ENCODE data around the gene RHBG.

DNA sequence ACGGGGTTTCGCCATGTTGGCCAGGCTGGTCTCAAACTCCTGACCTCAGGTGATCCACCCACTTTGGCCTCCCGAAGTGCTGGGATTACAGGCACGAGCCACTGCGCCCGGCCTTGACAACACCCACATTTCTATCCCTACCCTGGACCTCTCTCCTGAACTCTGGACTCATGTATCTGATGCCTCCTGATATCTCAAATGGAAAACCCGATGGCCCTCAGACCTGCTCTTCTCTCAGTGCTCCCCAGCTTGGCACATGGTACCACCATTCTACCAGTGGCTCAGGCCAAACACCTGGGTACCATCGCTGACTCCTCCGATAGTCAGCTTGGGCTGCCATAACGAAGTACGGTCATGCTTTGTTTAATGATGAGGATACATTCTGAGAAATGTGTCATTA, 8.5 kb upstream of the RHBG start:
- TF ChIP-seq, protein P1, sequence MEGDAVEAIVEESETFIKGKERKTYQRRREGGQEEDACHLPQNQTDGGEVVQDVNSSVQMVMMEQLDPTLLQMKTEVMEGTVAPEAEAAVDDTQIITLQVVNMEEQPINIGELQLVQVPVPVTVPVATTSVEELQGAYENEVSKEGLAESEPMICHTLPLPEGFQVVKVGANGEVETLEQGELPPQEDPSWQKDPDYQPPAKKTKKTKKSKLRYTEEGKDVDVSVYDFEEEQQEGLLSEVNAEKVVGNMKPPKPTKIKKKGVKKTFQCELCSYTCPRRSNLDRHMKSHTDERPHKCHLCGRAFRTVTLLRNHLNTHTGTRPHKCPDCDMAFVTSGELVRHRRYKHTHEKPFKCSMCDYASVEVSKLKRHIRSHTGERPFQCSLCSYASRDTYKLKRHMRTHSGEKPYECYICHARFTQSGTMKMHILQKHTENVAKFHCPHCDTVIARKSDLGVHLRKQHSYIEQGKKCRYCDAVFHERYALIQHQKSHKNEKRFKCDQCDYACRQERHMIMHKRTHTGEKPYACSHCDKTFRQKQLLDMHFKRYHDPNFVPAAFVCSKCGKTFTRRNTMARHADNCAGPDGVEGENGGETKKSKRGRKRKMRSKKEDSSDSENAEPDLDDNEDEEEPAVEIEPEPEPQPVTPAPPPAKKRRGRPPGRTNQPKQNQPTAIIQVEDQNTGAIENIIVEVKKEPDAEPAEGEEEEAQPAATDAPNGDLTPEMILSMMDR (IDR thresholded peaks at IDR 0.05): no peak
- no peak for TF ChIP-seq POLR2AphosphoS5 (IDR thresholded peaks at IDR 0.05)

All from prostate gland (tissue), 2 donors.